ENCODE results near the gene EIF4G2.
"Not testable (repeated sequence)": the region's sequence is repeated elsewhere in the genome, so short reads cannot be mapped to it uniquely, and the experiment has no call there.

The EIF4G2 gene

GRCh38 chr11:10808553-10809372 is at the start of gene EIF4G2:
Gene EIF4G2, minus strand, starts transcription at chr11:10808926.
- peak; percentile 95 for DNase-seq (ENCODE audit: low read depth in 2 of 2)

DNA sequence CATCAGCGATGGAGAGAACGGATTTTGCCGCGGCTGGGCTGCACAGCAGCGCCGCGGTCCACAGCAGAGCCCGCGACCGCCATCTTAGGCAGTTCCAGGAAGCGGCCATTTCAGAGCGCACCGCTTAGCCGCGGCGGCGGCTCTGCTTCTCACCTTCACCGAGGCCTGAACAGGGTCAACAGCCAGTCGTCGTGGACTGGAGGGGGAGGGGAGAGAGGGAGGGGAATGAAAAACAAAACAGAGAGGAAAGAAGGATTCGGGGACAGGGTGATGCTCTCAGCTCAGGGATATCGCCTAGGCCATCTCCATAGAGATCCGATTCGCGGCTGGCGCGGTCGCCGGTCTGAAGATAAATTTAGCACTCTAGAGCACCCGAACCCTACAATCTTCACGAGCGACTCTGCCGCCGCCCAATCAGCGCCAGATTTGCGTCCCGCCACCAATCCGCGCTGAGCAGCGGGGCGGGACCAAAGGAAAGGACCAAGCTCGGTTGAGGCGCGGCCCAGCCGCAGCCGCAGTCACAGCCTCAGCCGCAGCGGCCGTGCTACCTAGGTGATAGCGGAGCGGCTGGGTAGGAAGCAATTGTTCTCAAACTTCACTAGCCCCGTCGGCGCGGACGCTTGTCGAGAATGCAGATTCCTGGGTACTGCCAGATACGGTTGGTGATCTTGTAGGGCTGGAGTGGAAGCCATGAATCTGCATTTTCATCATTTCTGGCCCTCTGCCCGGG is 49.1 kb upstream of the EIF4G2 start, which contains the start of gene ZBED5:
TSS of gene ZBED5 (minus strand) at position 345 of the 730 bp plus-strand sequence. CDS start 3,108 bp downstream, outside the sequence.
- DNase-seq (ENCODE audit: low read depth in 2 of 2): peak; percentile 92 to 93

- DNase-seq (ENCODE audit: low read depth in 2 of 2): peak in 1 of 2 donors; percentile 16
Observed at GRCh38 chr11:10857459-10857708, 48.7 kb upstream of the EIF4G2 start.

- DNase-seq (ENCODE audit: low read depth in 2 of 2): no peak
Observed at GRCh38 chr11:10856689-10857458, 48.1 kb upstream of the EIF4G2 start.

DNA sequence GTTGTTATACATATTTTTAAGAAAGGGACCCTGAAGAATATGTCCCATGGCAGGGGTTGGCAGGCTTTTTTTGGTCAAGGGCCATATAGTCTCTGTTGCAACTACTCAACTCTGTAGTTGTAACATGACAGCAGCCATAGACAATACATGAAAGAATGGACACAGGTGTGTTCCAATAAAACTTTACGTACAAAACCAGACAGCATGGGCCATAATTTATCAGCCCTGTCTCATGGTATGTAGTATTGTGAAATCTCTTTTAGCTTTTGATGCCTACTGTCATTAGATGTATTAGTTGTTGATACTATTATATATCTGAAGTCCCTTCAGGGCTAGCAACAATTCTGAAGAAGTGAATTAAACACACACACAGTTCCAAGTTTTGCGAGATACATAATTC is 46.6 kb upstream of the EIF4G2 start:
- no peak for DNase-seq (ENCODE audit: low read depth in 2 of 2)

GRCh38 chr11:10847960-10848860 is 39.5 kb upstream of the EIF4G2 start:
- DNase-seq (ENCODE audit: low read depth in 2 of 2): no peak

DNA sequence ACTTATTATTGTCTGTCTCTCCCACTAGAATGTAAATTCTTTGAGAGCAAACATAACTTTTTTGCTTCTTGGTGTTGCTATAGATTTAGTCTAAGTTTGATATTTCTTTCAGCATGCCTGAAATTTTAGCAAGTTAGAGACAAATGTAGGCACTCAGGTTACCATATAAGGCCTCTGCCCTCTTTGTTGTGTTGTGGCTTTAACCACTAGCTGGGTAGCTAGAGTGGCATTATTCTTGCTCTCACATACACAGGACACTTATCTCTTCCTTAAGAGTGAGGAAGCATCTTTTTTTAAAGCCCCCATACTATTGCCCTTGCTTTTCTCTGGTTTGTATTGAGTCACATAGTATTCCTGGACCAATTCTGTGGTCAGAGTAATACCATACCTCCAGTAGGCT is 37.9 kb upstream of the EIF4G2 start:
- no peak for DNase-seq (ENCODE audit: low read depth in 2 of 2)

DNA sequence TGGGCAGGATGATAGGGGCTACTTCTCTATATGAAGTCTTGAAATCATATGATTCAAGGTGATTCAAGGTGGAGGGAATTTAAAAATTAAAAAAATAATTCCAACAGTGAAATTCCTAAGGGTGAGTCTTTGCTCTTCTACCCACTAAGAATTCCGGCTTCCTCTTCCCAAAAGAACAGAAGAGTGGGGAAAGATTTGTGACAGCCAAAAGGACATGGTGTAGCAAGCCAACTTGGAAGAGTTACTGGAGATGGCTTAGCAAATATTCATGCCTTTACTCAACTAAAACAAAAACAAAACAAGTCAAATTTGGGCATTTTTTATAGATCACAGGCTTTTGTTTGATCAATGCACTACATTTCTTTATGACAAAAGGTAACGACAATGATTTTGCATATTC is 36.9 kb upstream of the EIF4G2 start:
- no peak for DNase-seq (ENCODE audit: low read depth in 2 of 2)

DNA sequence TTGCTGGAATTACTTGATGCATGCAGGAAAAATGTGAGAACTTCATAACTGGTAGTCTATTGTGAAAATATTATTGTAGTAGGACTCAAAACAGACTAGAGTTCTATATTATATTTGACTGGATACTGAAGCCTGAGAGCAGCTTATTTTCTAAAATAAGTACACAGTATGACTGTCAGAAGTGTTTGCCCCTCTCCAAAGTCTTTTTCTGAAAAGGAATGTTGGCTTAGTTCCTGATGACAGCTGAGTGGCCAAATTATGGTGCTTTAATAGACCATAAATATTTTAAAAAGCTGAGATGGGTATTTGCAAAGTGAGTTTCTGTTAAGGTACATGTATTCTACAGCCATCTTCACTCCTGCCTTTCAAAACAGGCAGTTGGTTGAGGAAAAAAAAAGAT is 36.1 kb upstream of the EIF4G2 start:
- no peak for DNase-seq (ENCODE audit: low read depth in 2 of 2)

- DNase-seq (ENCODE audit: low read depth in 2 of 2): no peak
Observed at GRCh38 chr11:10844356-10844755, 35.6 kb upstream of the EIF4G2 start.

- no peak for DNase-seq (ENCODE audit: low read depth in 2 of 2)
Observed at GRCh38 chr11:10838881-10839280, 30.2 kb upstream of the EIF4G2 start.

DNA sequence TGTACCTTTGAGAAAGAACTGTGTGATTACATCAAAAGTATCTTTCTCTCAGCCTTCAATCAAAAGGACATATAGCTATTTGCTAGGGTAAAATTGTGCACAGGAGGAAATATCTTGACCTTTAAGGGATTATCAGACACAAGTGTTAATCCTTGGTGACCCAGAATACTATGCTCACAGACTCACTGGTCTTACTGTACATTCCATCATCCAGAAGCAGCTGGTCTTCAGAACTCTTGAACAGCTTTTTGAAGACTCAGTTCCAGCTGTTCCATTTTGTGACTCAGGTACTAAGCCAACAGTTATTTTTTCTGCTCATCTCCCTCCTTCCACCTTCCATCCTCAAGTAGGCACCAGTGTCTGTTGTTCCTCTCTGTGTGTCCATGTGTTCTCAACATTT is 29.4 kb upstream of the EIF4G2 start:
- no peak for DNase-seq (ENCODE audit: low read depth in 2 of 2)

GRCh38 chr11:10836884-10837283 is 28.2 kb upstream of the EIF4G2 start:
- DNase-seq (ENCODE audit: low read depth in 2 of 2): not testable (repeated sequence)

- no peak for DNase-seq (ENCODE audit: low read depth in 2 of 2)
Observed at GRCh38 chr11:10829139-10829538, 20.4 kb upstream of the EIF4G2 start.

- no peak for DNase-seq (ENCODE audit: low read depth in 2 of 2)
Observed at GRCh38 chr11:10828402-10828801, 19.7 kb upstream of the EIF4G2 start.

DNA sequence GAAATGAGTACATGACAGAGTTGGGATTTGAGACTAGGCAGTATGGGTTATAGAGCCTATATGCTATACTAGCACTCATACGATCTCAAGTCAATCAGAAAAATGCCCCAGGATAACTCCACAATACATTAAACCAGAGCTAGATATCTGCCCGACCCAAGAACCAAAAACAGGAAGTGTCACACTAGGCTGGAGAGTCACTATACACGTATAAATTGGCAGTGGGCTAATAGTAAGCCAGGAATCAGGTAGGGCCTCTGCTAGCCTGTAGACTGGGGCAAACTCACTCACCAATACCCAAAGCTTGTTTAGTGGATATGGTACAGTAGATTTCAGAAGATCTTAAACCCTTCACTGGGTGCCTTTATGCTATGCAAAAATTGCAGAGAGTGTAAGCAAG is 16.2 kb upstream of the EIF4G2 start:
- DNase-seq (ENCODE audit: low read depth in 2 of 2): no peak

DNA sequence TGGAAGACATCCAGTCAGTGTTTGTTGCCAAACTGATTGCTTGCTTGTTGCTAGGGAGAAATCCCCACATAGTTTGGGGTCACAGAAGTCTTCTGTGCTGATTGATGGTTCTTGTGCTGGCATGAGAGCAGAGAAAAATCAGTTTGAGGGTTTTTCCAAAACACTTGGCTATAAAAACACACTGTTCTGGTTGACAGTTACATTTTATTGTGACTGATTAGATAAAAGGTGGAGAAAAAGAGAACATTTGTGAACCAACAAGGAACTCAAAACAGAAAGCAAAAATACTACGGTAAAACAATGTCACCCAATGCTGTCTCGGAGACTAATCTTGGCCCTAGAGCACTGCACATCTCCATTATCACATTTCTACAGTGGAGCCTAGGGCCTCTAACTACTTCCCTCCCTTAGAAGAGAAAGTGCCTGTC is 14.4 kb upstream of the EIF4G2 start:
- DNase-seq (ENCODE audit: low read depth in 2 of 2): no peak

GRCh38 chr11:10822491-10822890 is 13.8 kb upstream of the EIF4G2 start:
- not testable (repeated sequence) for DNase-seq (ENCODE audit: low read depth in 2 of 2)

- DNase-seq (ENCODE audit: low read depth in 2 of 2): no peak
Observed at GRCh38 chr11:10818594-10818993, 9.9 kb upstream of the EIF4G2 start.

DNA sequence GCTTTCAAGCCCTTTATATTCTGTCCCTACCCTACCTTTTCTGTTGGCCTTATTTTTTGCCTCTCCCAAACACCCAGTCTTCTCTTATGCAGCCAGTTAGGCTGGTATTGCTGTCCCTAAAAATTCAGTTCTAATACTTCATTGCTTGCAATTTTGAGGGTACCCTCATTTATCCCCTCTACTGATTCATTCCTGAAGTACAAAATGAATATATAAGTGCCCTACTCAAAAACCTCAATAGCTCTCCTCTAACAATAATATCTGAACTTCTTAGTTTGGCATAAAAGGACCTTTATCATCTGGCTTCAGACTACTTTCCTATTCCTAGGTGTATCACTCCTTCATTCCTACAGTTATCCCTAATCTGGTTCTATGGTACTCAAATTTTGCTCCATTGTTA is 5.2 kb upstream of the EIF4G2 start:
- DNase-seq (ENCODE audit: low read depth in 2 of 2): no peak

GRCh38 chr11:10809373-10810160 is 841 bp upstream of the EIF4G2 start:
- peak in 1 of 2 donors; percentile 14 for DNase-seq (ENCODE audit: low read depth in 2 of 2)
